Measurements from ENCODE around the gene ARHGAP22.

ARHGAP22 gene

GRCh38 chr10:48485711-48486110 is 119.2 kb downstream of the ARHGAP22 start:
- H3K4me3 ChIP-seq (ENCODE audit: low read depth, low read length), result no peak overlapping the region

- no peak overlapping the region for H3K4me3 ChIP-seq (ENCODE audit: low read depth, low read length)
These were observed 120.0 kb downstream of the ARHGAP22 start for GRCh38 chr10:48484911-48485310.

- no peak overlapping the region for H3K4me3 ChIP-seq (ENCODE audit: low read depth, low read length)
These were observed 122.7 kb downstream of the ARHGAP22 start for GRCh38 chr10:48482207-48482606.

- no peak overlapping the region for H3K4me3 ChIP-seq (ENCODE audit: low read depth, low read length)
These were observed 123.5 kb downstream of the ARHGAP22 start for GRCh38 chr10:48481385-48481784.

- no peak overlapping the region for H3K4me3 ChIP-seq (ENCODE audit: low read depth, low read length)
These were observed 124.2 kb downstream of the ARHGAP22 start for GRCh38 chr10:48480397-48481374.

GRCh38 chr10:48478980-48479811 is 125.7 kb downstream of the ARHGAP22 start:
- H3K4me3 ChIP-seq (ENCODE audit: low read depth, low read length), result no peak overlapping the region

GRCh38 chr10:48478469-48478868 is 126.4 kb downstream of the ARHGAP22 start:
- no peak overlapping the region for H3K4me3 ChIP-seq (ENCODE audit: low read depth, low read length)

- H3K4me3 ChIP-seq (ENCODE audit: low read depth, low read length), result no peak overlapping the region
These were observed 127.3 kb downstream of the ARHGAP22 start for GRCh38 chr10:48477616-48478015.

- no peak overlapping the region for H3K4me3 ChIP-seq (ENCODE audit: low read depth, low read length)
These were observed 127.7 kb downstream of the ARHGAP22 start for GRCh38 chr10:48477141-48477540.

- no peak overlapping the region for H3K4me3 ChIP-seq (ENCODE audit: low read depth, low read length)
These were observed 128.4 kb downstream of the ARHGAP22 start for GRCh38 chr10:48476279-48476982.

GRCh38 chr10:48475943-48476278 is 129.0 kb downstream of the ARHGAP22 start:
- no peak overlapping the region for H3K4me3 ChIP-seq (ENCODE audit: low read depth, low read length)

- H3K4me3 ChIP-seq (ENCODE audit: low read depth, low read length), result no peak overlapping the region
These were observed 130.0 kb downstream of the ARHGAP22 start for GRCh38 chr10:48474765-48475365.

- no peak overlapping the region for H3K4me3 ChIP-seq (ENCODE audit: low read depth, low read length)
These were observed 131.2 kb downstream of the ARHGAP22 start for GRCh38 chr10:48473704-48474103.

GRCh38 chr10:48472501-48473069 is 132.3 kb downstream of the ARHGAP22 start:
- no peak overlapping the region for H3K4me3 ChIP-seq (ENCODE audit: low read depth, low read length)

GRCh38 chr10:48470893-48471805 is 133.7 kb downstream of the ARHGAP22 start:
- no peak overlapping the region for H3K4me3 ChIP-seq (ENCODE audit: low read depth, low read length)

GRCh38 chr10:48470115-48470892 is 134.6 kb downstream of the ARHGAP22 start:
- no peak overlapping the region for H3K4me3 ChIP-seq (ENCODE audit: low read depth, low read length)

GRCh38 chr10:48469516-48470020 is 135.3 kb downstream of the ARHGAP22 start:
- H3K4me3 ChIP-seq (ENCODE audit: low read depth, low read length), result no peak overlapping the region

GRCh38 chr10:48468866-48469511 is 135.9 kb downstream of the ARHGAP22 start:
- no peak overlapping the region for H3K4me3 ChIP-seq (ENCODE audit: low read depth, low read length)
